PC-9 (cell line): Measurements from ENCODE around the gene SCN8A. TPM values are rescaled to one million over a fixed set of nuclear protein-coding genes. Genes with fewer than 3 reads are reported as not detected.
"Not testable (repeated sequence)": the region's sequence is repeated elsewhere in the genome, so short reads cannot be mapped to it uniquely, and the experiment has no call there.

Source experiments
- BruUV-seq: library from RNA; stranded (reverse); fragments of 400-500 nt; replicated peaks from 2 replicates; lab custom pipeline; 2021; lab: Mats Ljungman, UMichigan
- CTCF ChIA-PET: fragments of 300-600 bp; sonication (Branson Sonifier 250); formaldehyde crosslinking; loops from one replicate; lab custom pipeline; 2022; ENCODE audit warnings: antibody characterized with exemption; lab: Charles Lee
- POLR2A ChIA-PET: fragments of 300-600 bp; sonication (Branson Sonifier 250); formaldehyde crosslinking; loops from one replicate; lab custom pipeline; 2022; ENCODE audit warnings: antibody characterized with exemption; ENCODE audit not compliant: unreplicated experiment; lab: Charles Lee
- DNase-seq, 2 experiments: peaks; one replicate each; pipeline versions ENCODE4 v3.0.0 to v3.0.0-alpha.2; 2015 to 2022; ENCODE audit warnings: mixed read lengths in 1 of 2
- H2AFZ ChIP-seq: fragments of 200-600 bp; sonication (generic); 2 replicates; pipeline ENCODE4 v1.8.1; 2017; ENCODE audit warnings: antibody characterized with exemption
- H3F3A ChIP-seq: fragments of 200-600 bp; sonication (generic); 2 replicates; pipeline ENCODE4 v1.8.1; 2017; ENCODE audit warnings: antibody characterized with exemption, mild to moderate bottlenecking, low read depth; ENCODE audit not compliant: insufficient read depth
- H3K27ac ChIP-seq: fragments of 200-600 bp; sonication (generic); 2 replicates; pipeline ENCODE4 v1.6.1; 2016; ENCODE audit warnings: mixed run types
- H3K27me3 ChIP-seq: fragments of 200-600 bp; sonication (generic); 2 replicates; pipeline ENCODE4 v1.6.1; 2016; ENCODE audit warnings: low read depth, mixed run types; ENCODE audit not compliant: insufficient read depth
- H3K36me3 ChIP-seq: fragments of 200-600 bp; sonication (generic); 2 replicates; pipeline ENCODE4 v1.6.1; 2016; ENCODE audit warnings: low read depth, mixed run types
- H3K4me1 ChIP-seq: fragments of 200-600 bp; sonication (generic); replicated peaks from 2 replicates; pipeline ENCODE4 v1.6.1; 2016; ENCODE audit warnings: mixed run types; ENCODE audit not compliant: insufficient read depth
- H3K4me2 ChIP-seq: fragments of 200-600 bp; sonication (generic); 2 replicates; pipeline ENCODE4 v1.6.1; 2017; ENCODE audit warnings: mixed run types
- H3K4me3 ChIP-seq: fragments of 200-600 bp; sonication (generic); 2 replicates; pipeline ENCODE4 v1.6.1; 2016; ENCODE audit warnings: mixed run types
- H3K79me2 ChIP-seq: fragments of 200-600 bp; sonication (generic); 2 replicates; pipeline ENCODE4 v1.6.1; 2017; ENCODE audit warnings: low read depth, mixed run types
- H3K9me2 ChIP-seq: fragments of 200-600 bp; sonication (generic); 2 replicates; pipeline ENCODE4 v1.8.1; 2017; ENCODE audit warnings: mild to moderate bottlenecking; ENCODE audit not compliant: insufficient read depth
- H3K9me3 ChIP-seq: fragments of 200-600 bp; sonication (generic); 2 replicates; pipeline ENCODE4 v1.8.1; 2016; ENCODE audit warnings: low read depth; ENCODE audit not compliant: insufficient read depth
- H4K20me1 ChIP-seq: fragments of 200-600 bp; sonication (generic); 2 replicates; pipeline ENCODE4 v1.8.1; 2017; ENCODE audit not compliant: insufficient read depth
- EZH2 ChIP-seq: fragments of 200-600 bp; sonication (generic); IDR thresholded peaks from 2 replicates; pipeline ENCODE4 v1.8.0; 2017; ENCODE audit warnings: antibody characterized with exemption, low read depth
- intact Hi-C: fragments of 100-400 bp; cut with micrococcal nuclease; formaldehyde crosslinking; loops from one replicate; pipeline ENCODE4 v1.10.0; 2022; ENCODE audit not compliant: unreplicated experiment
- total RNA-seq: library from RNA; stranded (reverse); gene quantifications from 2 replicates; pipeline ENCODE4 v1.2.3, GENCODE V29; 2021
- TF ChIP-seq, protein P1 (sequence below): fragments of 200-600 bp; sonication (generic); conservative IDR thresholded peaks from 2 replicates; pipeline ENCODE4 v1.6.1; 2017; ENCODE audit warnings: mixed run types, antibody characterized with exemption, mild to moderate bottlenecking, moderate library complexity

SCN8A gene
- total RNA-seq, 1 experiment from 2014 or later = 0.17 TPM

- Histone ChIP-seq H3K36me3 (no peaks in the 10 kb centered on the region), H3K79me2 (no peaks in the 10 kb centered on the region), H3K27me3 (peaks cover 92% of the 10 kb centered on the region), H3K4me2 (no peak overlapping the region), H3K9me3 (no peaks in the 10 kb centered on the region), H2AFZ (no peak overlapping the region), H3K4me3 (no peak overlapping the region), H3F3A (no peaks in the 10 kb centered on the region), H3K4me1 (no peaks in the 10 kb centered on the region), H4K20me1 (no peaks in the 10 kb centered on the region), H3K9me2 (no peaks in the 10 kb centered on the region), H3K27ac (no peak overlapping the region)
- CTCF ChIA-PET = no interaction called here
- TF ChIP-seq EZH2 = no peak
- TF ChIP-seq, protein P1, sequence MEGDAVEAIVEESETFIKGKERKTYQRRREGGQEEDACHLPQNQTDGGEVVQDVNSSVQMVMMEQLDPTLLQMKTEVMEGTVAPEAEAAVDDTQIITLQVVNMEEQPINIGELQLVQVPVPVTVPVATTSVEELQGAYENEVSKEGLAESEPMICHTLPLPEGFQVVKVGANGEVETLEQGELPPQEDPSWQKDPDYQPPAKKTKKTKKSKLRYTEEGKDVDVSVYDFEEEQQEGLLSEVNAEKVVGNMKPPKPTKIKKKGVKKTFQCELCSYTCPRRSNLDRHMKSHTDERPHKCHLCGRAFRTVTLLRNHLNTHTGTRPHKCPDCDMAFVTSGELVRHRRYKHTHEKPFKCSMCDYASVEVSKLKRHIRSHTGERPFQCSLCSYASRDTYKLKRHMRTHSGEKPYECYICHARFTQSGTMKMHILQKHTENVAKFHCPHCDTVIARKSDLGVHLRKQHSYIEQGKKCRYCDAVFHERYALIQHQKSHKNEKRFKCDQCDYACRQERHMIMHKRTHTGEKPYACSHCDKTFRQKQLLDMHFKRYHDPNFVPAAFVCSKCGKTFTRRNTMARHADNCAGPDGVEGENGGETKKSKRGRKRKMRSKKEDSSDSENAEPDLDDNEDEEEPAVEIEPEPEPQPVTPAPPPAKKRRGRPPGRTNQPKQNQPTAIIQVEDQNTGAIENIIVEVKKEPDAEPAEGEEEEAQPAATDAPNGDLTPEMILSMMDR = no peak
- intact Hi-C loops = no loop called here
- POLR2A ChIA-PET = interaction anchor here (0.6 kb wide), 1 partner anchor 202 kb away, joined by 4 read pairs; no protein-coding TSS in a partner anchor
- no peak for DNase-seq
- no TSS peak for BruUV-seq
These were observed 43.4 kb upstream of the SCN8A start for GRCh38 chr12:51547606-51548005.

DNA sequence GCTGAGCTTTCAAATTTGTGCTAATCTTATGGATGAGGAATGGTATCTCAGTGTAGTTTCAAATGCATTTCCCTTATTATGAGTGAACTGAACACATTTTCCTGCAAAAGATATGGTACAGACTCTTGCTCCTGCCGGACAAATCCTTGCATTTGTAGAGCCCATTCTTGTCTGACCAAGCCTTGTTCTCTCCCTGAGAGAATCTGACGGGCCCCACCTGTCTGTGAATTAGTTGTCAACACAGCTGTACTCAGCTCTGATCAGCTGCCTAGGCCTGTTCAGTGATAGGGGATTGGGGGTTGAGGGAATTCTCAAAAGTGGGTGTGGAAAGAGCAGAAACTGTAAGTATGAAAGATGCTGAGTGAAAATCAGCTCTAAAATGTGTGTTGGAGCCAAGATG, 42.8 kb upstream of the SCN8A start:
- H3K4me1 ChIP-seq = no peaks in the 10 kb centered on the region
- no peaks in the 10 kb centered on the region for H3K9me3 ChIP-seq
- no peaks in the 10 kb centered on the region for H3F3A ChIP-seq
- H3K36me3 ChIP-seq = no peaks in the 10 kb centered on the region
- no peak overlapping the region for H3K4me3 ChIP-seq
- H3K79me2 ChIP-seq = no peaks in the 10 kb centered on the region
- no peak overlapping the region for H2AFZ ChIP-seq
- no peak overlapping the region for H3K4me2 ChIP-seq
- POLR2A ChIA-PET = no interaction called here
- H3K9me2 ChIP-seq = no peaks in the 10 kb centered on the region
- no peak overlapping the region for H3K27ac ChIP-seq
- BruUV-seq = no TSS peak
- CTCF ChIA-PET = interaction anchor here (0.7 kb wide), 1 partner anchor 88 kb away, joined by 3 read pairs; no protein-coding TSS in a partner anchor
- DNase-seq = no peak
- no peak for TF ChIP-seq EZH2
- TF ChIP-seq, protein P1 = no peak
- intact Hi-C loops = no loop called here
- H4K20me1 ChIP-seq = no peaks in the 10 kb centered on the region
- peaks cover 91% of the 10 kb centered on the region for H3K27me3 ChIP-seq

DNA sequence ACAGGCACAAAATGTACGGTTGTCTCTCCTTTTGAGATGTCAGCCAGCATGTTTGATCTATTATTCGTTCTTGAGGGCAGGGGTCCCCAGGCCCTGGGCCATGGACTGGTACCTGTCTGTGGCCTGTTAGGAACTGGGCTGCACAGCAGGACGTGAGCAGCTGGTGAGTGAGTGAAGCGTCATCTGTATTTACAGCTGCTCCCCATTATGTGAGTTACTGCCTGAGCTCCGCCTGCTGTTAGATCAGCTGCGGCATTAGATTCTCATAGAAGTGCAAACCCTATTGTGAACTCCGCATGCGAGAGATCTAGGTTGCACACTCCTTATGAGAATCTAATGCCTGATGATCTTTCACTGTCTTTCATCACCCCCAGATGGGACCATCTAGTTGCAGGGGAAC, 41.4 kb upstream of the SCN8A start:
- TF ChIP-seq EZH2 = no peak
- TF ChIP-seq, protein P1 = no peak
- Histone ChIP-seq H3K27me3 (peaks cover 89% of the 10 kb centered on the region), H3K36me3 (no peaks in the 10 kb centered on the region), H3K9me2 (no peaks in the 10 kb centered on the region), H3K9me3 (peaks cover 2% of the 10 kb centered on the region; the same call in 1 of the 2 replicates), H3K4me1 (no peaks in the 10 kb centered on the region), H2AFZ (no peak overlapping the region), H3K4me2 (no peak overlapping the region), H3K4me3 (no peak overlapping the region), H3F3A (no peaks in the 10 kb centered on the region), H3K27ac (no peak overlapping the region), H4K20me1 (no peaks in the 10 kb centered on the region), H3K79me2 (no peaks in the 10 kb centered on the region)
- CTCF ChIA-PET = no interaction called here
- POLR2A ChIA-PET = no interaction called here
- no TSS peak for BruUV-seq
- intact Hi-C loops = no loop called here
- no peak for DNase-seq

DNA sequence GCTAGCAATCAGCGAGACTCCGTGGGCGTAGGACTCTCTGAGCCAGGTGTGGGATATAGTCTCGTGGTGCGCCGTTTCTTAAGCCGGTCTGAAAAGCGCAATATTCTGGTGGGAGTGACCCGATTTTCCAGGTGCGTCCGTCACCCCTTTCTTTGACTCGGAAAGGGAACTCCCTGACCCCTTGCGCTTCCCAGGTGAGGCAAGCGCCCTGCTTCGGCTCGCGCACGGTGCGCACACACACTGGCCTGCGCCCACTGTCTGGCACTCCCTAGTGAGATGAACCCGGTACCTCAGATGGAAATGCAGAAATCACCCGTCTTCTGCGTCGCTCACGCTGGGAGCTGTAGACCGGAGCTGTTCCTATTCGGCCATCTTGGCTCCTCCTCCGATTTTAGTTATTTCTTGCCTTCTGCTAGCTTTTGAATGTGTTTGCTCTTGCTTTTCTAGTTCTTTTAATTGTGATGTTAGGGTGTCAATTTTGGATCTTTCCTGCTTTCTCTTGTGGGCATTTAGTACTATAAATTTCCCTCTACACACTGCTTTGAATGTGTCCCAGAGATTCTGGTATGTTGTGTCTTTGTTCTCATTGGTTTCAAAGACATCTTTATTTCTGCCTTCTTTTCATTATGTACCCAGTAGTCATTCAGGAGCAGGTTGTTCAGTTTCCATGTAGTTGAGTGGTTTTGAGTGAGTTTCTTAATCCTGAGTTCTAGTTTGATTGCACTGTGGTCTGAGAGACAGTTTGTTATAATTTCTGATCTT, 22.6 kb upstream of the SCN8A start:
- BruUV-seq, DNase-seq, H3K4me2 ChIP-seq, H3K9me3 ChIP-seq, H3F3A ChIP-seq, H3K27ac ChIP-seq, H3K79me2 ChIP-seq, CTCF ChIA-PET, POLR2A ChIA-PET, H3K9me2 ChIP-seq, intact Hi-C loops, H4K20me1 ChIP-seq, H3K4me3 ChIP-seq, H2AFZ ChIP-seq, H3K36me3 ChIP-seq, H3K4me1 ChIP-seq: not testable (repeated sequence)
- peaks cover 27% of the 10 kb centered on the region for H3K27me3 ChIP-seq
